Endodermal cell (in vitro differentiated cells): ENCODE data around the gene PLXNC1. TPM values are rescaled to one million over a fixed set of nuclear protein-coding genes. Genes with fewer than 3 reads are reported as not detected.

Experiments
- DNase-seq: peaks from one replicate; pipeline ENCODE4 v3.0.0-alpha.2; 2017
- H3K27ac ChIP-seq: 2 replicates; pipeline ENCODE4 v1.5.1; 2013; ENCODE audit warnings: mild to moderate bottlenecking, low read depth, low read length, moderate library complexity
- H3K27me3 ChIP-seq: 2 replicates; pipeline ENCODE4 v1.6.1; 2013; ENCODE audit warnings: mild to moderate bottlenecking, low read length, moderate library complexity; ENCODE audit not compliant: insufficient read depth, control insufficient read depth, poor library complexity, severe bottlenecking
- H3K36me3 ChIP-seq: 2 replicates; pipeline ENCODE4 v1.7.0; 2013; ENCODE audit warnings: mild to moderate bottlenecking, low read length, moderate library complexity; ENCODE audit not compliant: control insufficient read depth, insufficient read depth
- H3K4me1 ChIP-seq: one replicate; pipeline ENCODE4 v1.7.0; 2013; ENCODE audit warnings: low read length; ENCODE audit not compliant: control insufficient read depth, insufficient read depth
- H3K4me3 ChIP-seq: 2 replicates; pipeline ENCODE4 v1.5.1; 2013; ENCODE audit warnings: mild to moderate bottlenecking, low read length, moderate library complexity
- H3K9ac ChIP-seq: 2 replicates; pipeline ENCODE4 v1.6.1; 2013; ENCODE audit warnings: mild to moderate bottlenecking, low read length, moderate library complexity; ENCODE audit not compliant: poor library complexity, severe bottlenecking; ENCODE audit errors: extremely low read depth
- H3K9me3 ChIP-seq: 2 replicates; pipeline ENCODE4 v1.6.1; 2013; ENCODE audit warnings: mild to moderate bottlenecking, low read length, moderate library complexity; ENCODE audit not compliant: control insufficient read depth
- H3K27ac Mint-ChIP-seq: 2 replicates; pipeline ENCODE4 v1.8.0; 2020; ENCODE audit warnings: mixed read lengths
- H3K27me3 Mint-ChIP-seq: 2 replicates; pipeline ENCODE4 v1.8.0; 2021; ENCODE audit warnings: mild to moderate bottlenecking, mixed read lengths; ENCODE audit not compliant: insufficient read depth
- H3K36me3 Mint-ChIP-seq: 2 replicates; pipeline ENCODE4 v1.8.0; 2020; ENCODE audit warnings: low read depth, mixed read lengths
- H3K4me1 Mint-ChIP-seq: 2 replicates; pipeline ENCODE4 v1.8.0; 2020; ENCODE audit warnings: mixed read lengths
- H3K4me3 Mint-ChIP-seq: 2 replicates; pipeline ENCODE4 v1.8.0; 2020; ENCODE audit warnings: mild to moderate bottlenecking, moderate library complexity, mixed read lengths
- H3K9me3 Mint-ChIP-seq: 2 replicates; pipeline ENCODE4 v1.8.0; 2020; ENCODE audit warnings: mild to moderate bottlenecking, mixed read lengths
- WGBS, 2 experiments: methylation state at CpG; one replicate each; pipeline versions ENCODE4 v1.1.5 to v1.1.7; 2013; ENCODE audit warnings: missing lambda C conversion rate in 2 of 2, mixed read lengths in 1 of 2; ENCODE audit not compliant: insufficient coverage in 1 of 2, insufficient read length in 1 of 2; 5-methylcytosine and 5-hydroxymethylcytosine counted together
- total RNA-seq, 2 donors: library from RNA; stranded (reverse); fragmentation: NEBNext Ultra II Directional in 1 of 2; extraction: Animal tissue kit (Norgen Biotek cat#: 25700) in 1 of 2; gene quantifications; 2 replicates in 1 of 2; 3 replicates in 1 of 2; pipeline ENCODE4 v1.2.1, GENCODE V29; 2021
- TF ChIP-seq, protein P1 (sequence below): fragments of 200-600 bp; sonication (generic); conservative IDR thresholded peaks from 2 replicates; pipeline ENCODE4 v1.5.0; 2021; ENCODE audit warnings: antibody characterized with exemption, mild to moderate bottlenecking

The PLXNC1 gene
- total RNA-seq, 2 donors from 2014 or later: 1.6 to 1.9 TPM

DNA sequence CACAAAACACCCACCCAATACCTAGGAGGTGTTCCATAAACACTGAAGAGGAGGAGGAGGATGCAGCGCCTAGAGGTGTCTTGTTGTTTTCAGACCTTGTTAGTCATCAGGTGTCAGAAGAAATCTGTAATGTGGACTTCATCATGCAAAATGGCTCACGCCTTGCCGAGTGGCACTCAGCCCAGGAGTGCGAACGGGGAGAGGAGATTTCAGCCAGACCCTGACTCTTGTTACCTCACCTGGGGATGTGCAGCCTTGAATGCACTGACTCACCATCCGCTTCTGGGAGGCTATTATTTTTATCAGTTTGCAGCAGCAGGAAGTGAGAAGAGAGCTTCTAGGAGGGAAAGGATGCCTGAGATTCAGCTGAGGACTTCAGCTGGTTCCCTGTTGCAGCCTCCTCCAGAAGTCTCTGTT lies 48.2 kb upstream of the PLXNC1 start:
- DNase-seq: peak; percentile 85
- H3K4me3 ChIP-seq: no peak overlapping the region
- H3K27ac ChIP-seq: no peak overlapping the region
- no peaks in the 10 kb centered on the region for H3K36me3 Mint-ChIP-seq
- no peaks in the 10 kb centered on the region for H3K27me3 ChIP-seq
- H3K36me3 ChIP-seq: no peaks in the 10 kb centered on the region
- H3K9ac ChIP-seq: no peak overlapping the region
- H3K27ac Mint-ChIP-seq: peak overlapping the region; percentile 61
- H3K4me1 ChIP-seq: peaks cover 12% of the 10 kb centered on the region
- peaks cover 27% of the 10 kb centered on the region for H3K4me1 Mint-ChIP-seq
- H3K27me3 Mint-ChIP-seq: peaks cover 14% of the 10 kb centered on the region
- H3K9me3 ChIP-seq: no peaks in the 10 kb centered on the region
- H3K9me3 Mint-ChIP-seq: no peaks in the 10 kb centered on the region
- H3K4me3 Mint-ChIP-seq: no peak overlapping the region
- TF ChIP-seq, protein P1, sequence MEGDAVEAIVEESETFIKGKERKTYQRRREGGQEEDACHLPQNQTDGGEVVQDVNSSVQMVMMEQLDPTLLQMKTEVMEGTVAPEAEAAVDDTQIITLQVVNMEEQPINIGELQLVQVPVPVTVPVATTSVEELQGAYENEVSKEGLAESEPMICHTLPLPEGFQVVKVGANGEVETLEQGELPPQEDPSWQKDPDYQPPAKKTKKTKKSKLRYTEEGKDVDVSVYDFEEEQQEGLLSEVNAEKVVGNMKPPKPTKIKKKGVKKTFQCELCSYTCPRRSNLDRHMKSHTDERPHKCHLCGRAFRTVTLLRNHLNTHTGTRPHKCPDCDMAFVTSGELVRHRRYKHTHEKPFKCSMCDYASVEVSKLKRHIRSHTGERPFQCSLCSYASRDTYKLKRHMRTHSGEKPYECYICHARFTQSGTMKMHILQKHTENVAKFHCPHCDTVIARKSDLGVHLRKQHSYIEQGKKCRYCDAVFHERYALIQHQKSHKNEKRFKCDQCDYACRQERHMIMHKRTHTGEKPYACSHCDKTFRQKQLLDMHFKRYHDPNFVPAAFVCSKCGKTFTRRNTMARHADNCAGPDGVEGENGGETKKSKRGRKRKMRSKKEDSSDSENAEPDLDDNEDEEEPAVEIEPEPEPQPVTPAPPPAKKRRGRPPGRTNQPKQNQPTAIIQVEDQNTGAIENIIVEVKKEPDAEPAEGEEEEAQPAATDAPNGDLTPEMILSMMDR: no peak
- WGBS, 2 experiments: 70 to 87% methylated on average over 5 to 6 of the region's 6 CpGs

DNA sequence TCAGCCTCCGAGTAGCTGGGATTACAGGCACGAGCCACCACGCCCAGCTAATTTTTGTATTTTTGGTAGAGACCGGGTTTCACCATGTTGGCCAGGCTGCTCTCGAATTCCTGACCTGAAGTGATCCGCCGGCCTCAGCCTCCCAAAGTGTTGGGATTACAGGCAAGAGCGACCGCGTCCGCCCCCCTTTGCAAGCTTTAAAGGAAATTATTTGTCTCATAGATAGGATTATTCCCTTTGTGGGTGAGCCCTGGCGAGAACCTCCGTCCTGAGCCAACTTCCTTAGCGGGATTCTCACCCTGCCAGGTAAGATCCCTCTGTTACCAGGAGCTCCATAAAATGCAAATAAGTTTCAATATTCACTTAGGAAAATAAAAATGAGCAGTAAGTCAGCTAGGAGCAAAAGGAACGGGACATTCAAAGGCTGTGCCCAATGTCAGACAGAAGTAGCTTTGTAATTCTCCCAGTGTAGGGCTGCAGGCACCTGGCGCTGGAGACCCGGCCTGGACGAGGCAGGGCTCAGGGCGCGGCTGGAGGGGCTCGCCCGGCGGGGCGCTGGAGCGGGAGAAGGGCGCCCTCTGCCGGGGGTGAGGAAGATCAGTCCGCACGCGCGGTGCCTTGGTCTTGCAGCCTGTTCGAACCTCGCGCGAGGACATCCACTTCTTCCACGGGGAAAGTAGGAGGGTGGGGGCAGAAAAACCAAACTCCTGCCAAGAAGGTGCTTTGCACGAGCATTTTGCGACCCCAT lies 47.2 kb upstream of the PLXNC1 start:
- Histone ChIP-seq H3K9ac (no peak overlapping the region), H3K4me1 (peaks cover 12% of the 10 kb centered on the region), H3K9me3 (no peaks in the 10 kb centered on the region), H3K4me3 (peak overlapping the region; percentile 77), H3K27ac (no peak overlapping the region), H3K36me3 (no peaks in the 10 kb centered on the region), H3K27me3 (no peaks in the 10 kb centered on the region)
- TF ChIP-seq, protein P1: peak; percentile 96
- H3K4me1 Mint-ChIP-seq: peaks cover 27% of the 10 kb centered on the region
- peak overlapping the region; percentile 56 for H3K4me3 Mint-ChIP-seq
- H3K36me3 Mint-ChIP-seq: no peaks in the 10 kb centered on the region
- peak; percentile 95 for DNase-seq
- no peak overlapping the region for H3K27ac Mint-ChIP-seq
- no peaks in the 10 kb centered on the region for H3K9me3 Mint-ChIP-seq
- H3K27me3 Mint-ChIP-seq: peaks cover 15% of the 10 kb centered on the region
- WGBS, 2 experiments: 35 to 77% methylated on average over 11 to 38 of the region's 38 CpGs

DNA sequence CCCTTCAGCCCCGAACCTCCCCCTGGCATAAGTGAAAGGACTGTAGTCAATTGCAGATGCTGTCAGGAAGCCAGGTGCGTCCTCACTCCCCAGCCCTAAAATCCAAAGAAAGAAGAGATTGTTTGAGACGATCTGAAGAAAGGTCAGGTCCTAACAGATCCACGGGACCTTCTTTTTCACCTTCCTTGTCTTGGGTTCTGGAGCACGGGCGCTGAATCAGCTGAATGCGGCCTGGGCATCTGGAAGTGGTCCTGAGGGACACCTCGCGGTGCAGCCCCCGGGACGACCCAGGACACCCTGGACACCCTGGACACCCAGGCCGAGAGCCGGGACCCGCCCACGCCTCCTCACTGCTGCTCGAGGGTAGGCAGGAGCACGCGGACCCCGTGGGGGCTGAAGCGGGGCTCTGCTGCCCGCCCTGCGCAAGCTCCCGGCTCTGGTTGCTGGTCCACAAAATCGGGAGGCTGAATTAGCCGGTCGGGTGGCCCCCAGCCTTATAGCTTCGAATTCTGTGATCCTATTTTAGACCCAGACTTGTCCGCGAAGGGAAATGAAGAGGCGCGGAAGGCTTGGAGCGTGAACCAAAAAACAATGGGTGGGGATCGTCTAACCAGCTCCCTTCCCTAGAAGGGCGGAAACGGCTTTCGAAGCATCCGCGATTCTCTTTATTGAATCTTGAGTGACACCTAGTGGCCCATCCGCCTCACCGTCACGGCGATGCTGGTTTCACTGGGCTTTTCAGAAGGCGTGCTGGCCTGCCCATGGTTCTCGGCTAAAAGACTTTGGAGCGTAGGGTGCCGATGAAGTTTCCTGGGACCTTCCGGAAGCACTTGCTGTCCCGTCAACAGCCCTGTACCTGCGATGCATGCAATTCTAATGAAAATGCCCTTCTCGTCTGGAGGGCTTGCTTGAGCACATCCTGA lies 46.4 kb upstream of the PLXNC1 start:
- peaks cover 16% of the 10 kb centered on the region for H3K27me3 Mint-ChIP-seq

More for the DNA sequence above, 46.4 kb upstream of the PLXNC1 start:
- Histone ChIP-seq H3K4me3 (peak overlapping the region; percentile 77), H3K9ac (no peak overlapping the region), H3K4me1 (peaks cover 12% of the 10 kb centered on the region), H3K27ac (no peak overlapping the region), H3K27me3 (no peaks in the 10 kb centered on the region), H3K36me3 (no peaks in the 10 kb centered on the region), H3K9me3 (no peaks in the 10 kb centered on the region)
- Mint-ChIP-seq H3K27ac (no peak overlapping the region), H3K4me3 (peak overlapping the region; percentile 56), H3K4me1 (peaks cover 27% of the 10 kb centered on the region), H3K36me3 (no peaks in the 10 kb centered on the region), H3K9me3 (no peaks in the 10 kb centered on the region)
- 10 to 13% methylated on average over 40 to 50 of the region's 50 CpGs for WGBS, 2 experiments
- DNase-seq: peak; percentile 97
- TF ChIP-seq, protein P1: peak; percentile 93
